Cardiac fibroblast (primary cell): ENCODE results near the gene SAMD14.

Experiments used
- DNase-seq, 2 donors: peaks; one replicate each; pipeline versions ENCODE4 v3.0.0 to v3.0.0-alpha.2; 2010; ENCODE audit warnings: low read depth in 2 of 2
- H3K4me3 ChIP-seq, 2 donors: replicated peaks in 1 of 2; 1 replicate in 1 of 2; 2 replicates in 1 of 2; pipeline ENCODE4 v1.5.1; 2011; ENCODE audit warnings: low read depth in 2 of 2, low read length in 2 of 2, mild to moderate bottlenecking in 2 of 2, moderate library complexity in 1 of 2
- TF ChIP-seq, protein P1 (sequence below): IDR thresholded peaks from one replicate; pipeline ENCODE4 v1.5.1; 2011; ENCODE audit warnings: low read depth, mild to moderate bottlenecking, low read length, inconsistent platforms

SAMD14 gene

DNA sequence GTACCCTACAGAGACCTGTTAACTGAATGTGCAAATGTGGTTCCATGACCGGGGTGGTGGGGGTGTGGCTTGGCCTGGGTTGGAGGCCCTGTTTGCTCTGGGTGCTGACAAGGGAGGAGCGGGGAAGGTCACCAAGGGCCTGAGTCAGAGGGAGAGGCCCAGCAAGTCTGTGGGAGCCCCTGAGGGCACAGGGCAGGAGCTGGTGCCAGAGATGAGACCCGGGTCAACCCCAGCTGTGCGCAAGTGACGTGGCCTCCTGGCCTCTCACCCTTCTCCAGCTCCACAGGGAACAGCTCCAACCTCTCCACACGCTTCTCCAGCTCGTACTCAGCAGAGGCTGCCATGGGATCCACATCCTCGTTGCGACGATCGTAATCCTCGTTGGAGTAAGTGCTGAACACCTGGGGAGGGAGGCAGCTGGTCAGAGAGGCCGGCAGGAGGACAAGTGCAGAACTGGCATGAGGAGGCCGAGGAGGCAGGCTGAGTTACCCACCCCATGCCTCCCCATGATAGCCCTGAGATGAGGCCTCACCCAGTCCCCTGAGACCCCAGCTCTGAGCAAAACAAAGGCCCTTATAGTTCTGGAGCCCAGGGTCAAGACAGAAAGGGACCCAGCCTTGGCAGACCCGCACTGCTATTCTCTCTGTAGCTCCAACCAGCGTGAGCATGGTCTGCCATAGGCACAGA lies 15.0 kb upstream of the SAMD14 start:
- DNase-seq: no peak
- TF ChIP-seq, protein P1, sequence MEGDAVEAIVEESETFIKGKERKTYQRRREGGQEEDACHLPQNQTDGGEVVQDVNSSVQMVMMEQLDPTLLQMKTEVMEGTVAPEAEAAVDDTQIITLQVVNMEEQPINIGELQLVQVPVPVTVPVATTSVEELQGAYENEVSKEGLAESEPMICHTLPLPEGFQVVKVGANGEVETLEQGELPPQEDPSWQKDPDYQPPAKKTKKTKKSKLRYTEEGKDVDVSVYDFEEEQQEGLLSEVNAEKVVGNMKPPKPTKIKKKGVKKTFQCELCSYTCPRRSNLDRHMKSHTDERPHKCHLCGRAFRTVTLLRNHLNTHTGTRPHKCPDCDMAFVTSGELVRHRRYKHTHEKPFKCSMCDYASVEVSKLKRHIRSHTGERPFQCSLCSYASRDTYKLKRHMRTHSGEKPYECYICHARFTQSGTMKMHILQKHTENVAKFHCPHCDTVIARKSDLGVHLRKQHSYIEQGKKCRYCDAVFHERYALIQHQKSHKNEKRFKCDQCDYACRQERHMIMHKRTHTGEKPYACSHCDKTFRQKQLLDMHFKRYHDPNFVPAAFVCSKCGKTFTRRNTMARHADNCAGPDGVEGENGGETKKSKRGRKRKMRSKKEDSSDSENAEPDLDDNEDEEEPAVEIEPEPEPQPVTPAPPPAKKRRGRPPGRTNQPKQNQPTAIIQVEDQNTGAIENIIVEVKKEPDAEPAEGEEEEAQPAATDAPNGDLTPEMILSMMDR: no peak
- no peak overlapping the region for H3K4me3 ChIP-seq

DNA sequence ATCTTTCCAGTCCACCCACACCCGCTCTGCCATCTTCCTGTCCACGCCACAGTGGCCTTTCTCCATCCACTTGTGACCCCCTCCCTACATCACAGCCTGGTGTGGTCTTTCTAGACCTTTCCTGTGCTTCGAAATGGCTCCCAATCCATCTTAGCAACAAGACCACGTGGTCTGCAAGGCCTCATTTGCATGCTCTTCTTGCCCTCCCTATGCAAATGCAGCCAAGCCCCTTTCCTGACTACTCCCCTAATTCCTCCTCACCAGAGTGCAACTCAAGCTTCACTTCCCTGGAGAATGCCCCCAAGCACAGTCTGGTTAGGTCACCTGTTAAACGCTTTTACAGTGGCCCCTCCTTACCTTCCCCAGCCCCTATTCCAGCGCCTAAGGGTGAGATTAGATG lies 14.4 kb upstream of the SAMD14 start:
- TF ChIP-seq, protein P1: no peak
- H3K4me3 ChIP-seq: no peak overlapping the region
- DNase-seq: no peak

DNA sequence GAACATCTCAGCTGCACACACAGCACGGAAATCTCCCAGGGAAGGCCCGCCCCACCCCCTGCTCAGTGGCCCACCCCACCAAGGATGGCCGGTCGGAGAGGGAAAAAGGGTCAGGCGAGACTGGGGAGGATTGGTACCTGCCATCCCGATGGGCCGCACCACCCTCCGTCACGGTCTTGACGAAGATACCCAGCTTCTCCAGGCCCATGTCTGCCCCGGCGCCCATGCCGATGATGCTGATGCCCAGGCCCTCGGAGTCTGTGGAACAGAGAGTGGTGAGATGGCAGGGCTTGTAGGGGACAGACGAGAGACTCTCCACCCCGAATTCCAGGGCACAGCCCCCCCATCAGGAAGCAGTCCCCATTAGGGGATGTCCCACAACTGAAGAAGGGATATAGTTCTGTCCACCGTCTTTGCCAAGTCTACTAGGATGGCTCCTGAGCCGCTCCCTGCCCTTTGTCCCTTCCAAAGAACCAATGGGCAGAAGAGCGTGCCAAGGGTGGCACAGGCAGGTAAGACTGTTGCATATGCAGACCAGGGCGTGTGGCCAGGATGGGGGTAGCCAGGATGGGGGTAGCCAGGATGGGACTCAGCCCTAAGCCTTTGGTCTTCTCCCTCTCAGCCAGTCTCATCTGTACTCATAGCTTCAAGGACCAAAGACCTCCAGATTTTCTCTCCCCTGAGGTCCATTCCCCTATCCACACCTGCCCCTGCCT lies 13.7 kb upstream of the SAMD14 start:
- no peak for DNase-seq
- TF ChIP-seq, protein P1: no peak
- no peak overlapping the region for H3K4me3 ChIP-seq

DNA sequence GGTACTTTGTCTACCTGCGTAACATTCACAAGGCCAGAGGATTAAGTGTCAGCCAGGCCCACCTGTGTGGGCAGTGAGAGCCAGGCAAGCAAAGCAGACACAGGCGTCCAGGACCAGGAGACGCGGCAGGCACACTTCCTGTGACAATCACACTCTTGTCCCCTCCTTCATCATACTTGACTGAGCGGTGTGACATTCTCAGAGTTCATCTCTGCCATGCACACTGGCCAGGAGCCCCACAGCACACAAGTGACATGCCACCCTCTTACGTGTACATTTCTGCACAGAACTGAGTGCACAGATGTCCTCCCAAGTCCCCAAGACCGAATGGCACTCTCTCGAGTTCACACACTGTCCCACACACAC lies 11.8 kb upstream of the SAMD14 start:
- TF ChIP-seq, protein P1: no peak
- DNase-seq: no peak
- H3K4me3 ChIP-seq: no peak overlapping the region

DNA sequence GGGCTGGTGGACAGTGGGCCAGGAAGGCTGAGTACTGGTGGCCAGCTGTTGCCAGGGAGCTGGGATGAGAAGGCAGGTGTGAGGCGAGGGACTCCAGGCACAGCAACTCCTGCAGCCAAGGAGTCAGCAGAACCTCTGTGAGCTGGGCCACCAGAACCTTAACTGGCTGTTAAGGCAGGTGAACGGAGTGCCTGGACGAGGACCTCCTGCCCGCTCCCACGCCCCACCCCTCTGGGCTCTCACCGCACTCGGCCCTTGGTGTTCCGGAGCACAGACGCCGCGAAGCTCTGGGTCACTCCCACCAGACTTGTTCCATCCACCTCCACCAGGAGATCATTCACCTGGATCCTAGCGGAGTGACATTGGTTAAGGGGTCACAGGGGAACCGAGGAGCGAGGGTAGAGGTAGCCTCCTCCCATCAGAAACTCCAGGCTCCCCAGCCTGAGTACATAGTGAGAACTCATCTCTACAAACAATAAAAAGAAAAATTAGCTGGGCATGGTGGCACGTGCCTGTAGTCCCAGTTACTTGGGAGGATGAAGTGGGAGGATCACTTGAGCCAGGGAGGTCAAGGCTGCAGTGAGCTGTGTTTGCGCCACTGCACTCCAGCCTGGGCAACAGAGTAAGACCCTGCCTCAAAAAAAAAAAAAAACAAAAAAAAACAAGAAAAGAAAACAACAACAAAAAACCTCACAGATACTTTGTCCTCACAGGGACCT lies 11.2 kb upstream of the SAMD14 start:
- H3K4me3 ChIP-seq: no peak overlapping the region
- no peak for DNase-seq
- TF ChIP-seq, protein P1: no peak

DNA sequence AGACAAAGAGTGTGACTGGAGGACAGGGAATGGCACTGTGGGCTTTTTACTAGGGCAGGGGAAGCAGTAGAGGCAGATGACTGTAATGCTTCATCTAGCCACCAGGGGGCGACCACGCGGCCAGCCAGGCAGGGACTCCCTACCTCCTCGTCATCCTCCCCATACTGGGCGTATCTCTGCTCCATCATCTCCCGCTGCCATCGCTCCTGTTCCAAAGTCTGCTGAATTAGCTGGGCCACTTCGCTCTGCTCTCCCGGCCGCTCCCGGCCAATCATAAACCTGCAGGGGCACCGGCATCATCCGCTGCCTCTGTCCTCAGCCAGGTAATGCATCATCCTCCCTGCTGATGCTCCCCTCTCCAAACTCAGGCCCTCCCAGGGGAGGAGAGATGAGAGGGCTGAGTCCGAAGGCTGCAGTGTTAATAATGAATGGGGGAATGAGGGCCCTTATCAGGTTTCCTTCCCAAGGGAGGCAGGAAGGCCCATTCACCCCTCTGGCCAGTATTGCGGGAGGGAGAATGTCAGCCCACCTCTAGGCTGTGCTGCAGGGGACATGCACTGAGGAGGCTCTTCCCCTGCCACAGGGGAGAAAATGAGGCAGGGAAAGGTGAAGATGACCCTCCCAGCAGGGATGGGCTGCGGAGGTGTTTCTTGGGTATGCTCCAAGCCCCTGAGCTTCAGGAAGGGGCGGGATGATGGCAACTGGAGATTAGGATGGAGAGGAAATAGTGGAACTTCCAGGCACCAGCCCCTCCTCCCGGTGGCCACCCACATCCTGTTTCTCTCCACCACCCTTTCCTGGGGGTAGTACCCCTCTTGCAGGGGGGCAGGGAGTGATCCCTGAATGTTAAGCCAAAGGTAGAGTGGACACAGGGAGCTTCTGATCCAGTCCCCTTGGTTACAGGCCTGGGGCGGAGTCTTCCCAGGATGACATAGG lies 10.3 kb upstream of the SAMD14 start:
- TF ChIP-seq, protein P1: peak; percentile 90
- no peak overlapping the region for H3K4me3 ChIP-seq
- peak; percentile 84 to 85 for DNase-seq
